DND-41 (cell line): ENCODE measurements around the gene COL13A1.

Source experiments
- ATAC-seq: fragments of 200-7000 bp; cut with Tn5 transposase; 3 replicates; pipeline ENCODE4 v1.9.1; 2021; ENCODE audit warnings: low read depth; ENCODE audit not compliant: insufficient read depth
- DNase-seq: peaks from one replicate; pipeline ENCODE4 v3.0.0-alpha.2; 2020
- H2AFZ ChIP-seq: 2 replicates; pipeline ENCODE4 v1.6.0; 2012; ENCODE audit warnings: low read depth, low read length
- H3K27ac ChIP-seq: 2 replicates; pipeline ENCODE4 v1.5.1; 2012; ENCODE audit warnings: low read length, inconsistent platforms
- H3K27me3 ChIP-seq: fragments of 200-600 bp; sonication (generic); 2 replicates; pipeline ENCODE4 v1.6.0; 2012; ENCODE audit warnings: low read length, mild to moderate bottlenecking, inconsistent platforms; ENCODE audit not compliant: insufficient read depth, poor library complexity
- H3K36me3 ChIP-seq: 2 replicates; pipeline ENCODE4 v1.5.1; 2012; ENCODE audit warnings: low read length, inconsistent platforms; ENCODE audit not compliant: insufficient read depth
- H3K4me1 ChIP-seq: 2 replicates; pipeline ENCODE4 v1.5.1; 2012; ENCODE audit warnings: mild to moderate bottlenecking, low read length; ENCODE audit not compliant: insufficient read depth
- H3K4me2 ChIP-seq: 2 replicates; pipeline ENCODE4 v1.6.0; 2012; ENCODE audit warnings: mild to moderate bottlenecking, moderate library complexity, low read length, inconsistent platforms; ENCODE audit not compliant: insufficient read depth
- H3K4me3 ChIP-seq, 2 experiments: fragments of 200-600 bp in 1 of 2; shearing (Covaris generic) in 1 of 2; 2 replicates each; pipeline ENCODE4 v1.5.1; 2012 to 2016; ENCODE audit warnings: inconsistent platforms in 2 of 2, low read length in 2 of 2, mild to moderate bottlenecking in 2 of 2, low read depth in 1 of 2, moderate library complexity in 1 of 2
- H3K79me2 ChIP-seq: 2 replicates; pipeline ENCODE4 v1.6.0; 2012; ENCODE audit warnings: low read length, inconsistent platforms; ENCODE audit not compliant: insufficient read depth
- H3K9ac ChIP-seq: 2 replicates; pipeline ENCODE4 v1.6.0; 2012; ENCODE audit warnings: low read depth, mild to moderate bottlenecking, inconsistent platforms, low read length, moderate library complexity
- H3K9me3 ChIP-seq: 2 replicates; pipeline ENCODE4 v1.5.1; 2012; ENCODE audit warnings: low read length, moderate library complexity, mild to moderate bottlenecking, inconsistent platforms; ENCODE audit not compliant: insufficient read depth, severe bottlenecking
- H4K20me1 ChIP-seq: 2 replicates; pipeline ENCODE4 v1.6.0; 2012; ENCODE audit warnings: low read length; ENCODE audit not compliant: insufficient read depth
- CTCF ChIP-seq: IDR thresholded peaks from 2 replicates; pipeline ENCODE4 v1.5.1; 2012; ENCODE audit warnings: borderline replicate concordance, low read length, moderate library complexity, mild to moderate bottlenecking; ENCODE audit not compliant: poor library complexity, severe bottlenecking; ENCODE audit errors: extremely low read depth
- EZH2 ChIP-seq: IDR thresholded peaks from 3 replicates; pipeline ENCODE4 v1.6.1; 2012; ENCODE audit warnings: borderline replicate concordance, low read depth, mild to moderate bottlenecking, moderate library complexity, low read length, inconsistent platforms; ENCODE audit not compliant: severe bottlenecking

COL13A1 gene

GRCh38 chr10:69892406-69892805 is 90.7 kb downstream of the COL13A1 start:
- no peak overlapping the region for H3K4me3 ChIP-seq
- H3K4me1 ChIP-seq = no peaks in the 10 kb centered on the region
- H3K36me3 ChIP-seq = no peaks in the 10 kb centered on the region
- DNase-seq (no peak), ATAC-seq (no peak)
- peaks cover 6% of the 10 kb centered on the region for H3K27me3 ChIP-seq
- H3K79me2 ChIP-seq = no peaks in the 10 kb centered on the region
- H4K20me1 ChIP-seq = no peaks in the 10 kb centered on the region
- no peak overlapping the region for H2AFZ ChIP-seq
- no peaks in the 10 kb centered on the region for H3K9me3 ChIP-seq
- no peak overlapping the region for H3K27ac ChIP-seq
- H3K9ac ChIP-seq = no peak overlapping the region
- TF ChIP-seq CTCF = no peak
- no peak overlapping the region for H3K4me2 ChIP-seq

- peaks cover 6% of the 10 kb centered on the region for H3K27me3 ChIP-seq
- H3K9me3 ChIP-seq = no peaks in the 10 kb centered on the region
- H3K36me3 ChIP-seq = no peaks in the 10 kb centered on the region
- H3K27ac ChIP-seq = no peak overlapping the region
- TF ChIP-seq EZH2 (no peak), CTCF (no peak)
- H3K9ac ChIP-seq = no peak overlapping the region
- DNase-seq (no peak), ATAC-seq (no peak)
- H2AFZ ChIP-seq = no peak overlapping the region
- no peak overlapping the region for H3K4me3 ChIP-seq
- no peaks in the 10 kb centered on the region for H4K20me1 ChIP-seq
- H3K79me2 ChIP-seq = no peaks in the 10 kb centered on the region
- no peak overlapping the region for H3K4me2 ChIP-seq
- no peaks in the 10 kb centered on the region for H3K4me1 ChIP-seq
Observed at GRCh38 chr10:69892816-69893215, 91.1 kb downstream of the COL13A1 start.

- Histone ChIP-seq H4K20me1 (no peaks in the 10 kb centered on the region), H3K4me2 (no peak overlapping the region), H3K27me3 (peaks cover 6% of the 10 kb centered on the region), H3K36me3 (no peaks in the 10 kb centered on the region), H3K9ac (no peak overlapping the region), H2AFZ (no peak overlapping the region), H3K4me3 (no peak overlapping the region), H3K79me2 (no peaks in the 10 kb centered on the region), H3K27ac (no peak overlapping the region), H3K4me1 (no peaks in the 10 kb centered on the region), H3K9me3 (no peaks in the 10 kb centered on the region)
- TF ChIP-seq EZH2 = no peak
- TF ChIP-seq CTCF = no peak
- ATAC-seq = no peak
- no peak for DNase-seq
Observed at GRCh38 chr10:69893271-69893900, 91.7 kb downstream of the COL13A1 start.

GRCh38 chr10:69894156-69894555 is 92.5 kb downstream of the COL13A1 start:
- no peak for ATAC-seq
- no peak overlapping the region for H3K9ac ChIP-seq
- H3K9me3 ChIP-seq = no peaks in the 10 kb centered on the region
- DNase-seq = no peak
- no peaks in the 10 kb centered on the region for H3K36me3 ChIP-seq
- H3K4me2 ChIP-seq = no peak overlapping the region
- H3K4me1 ChIP-seq = no peaks in the 10 kb centered on the region
- no peak overlapping the region for H3K4me3 ChIP-seq
- no peaks in the 10 kb centered on the region for H4K20me1 ChIP-seq
- H3K27ac ChIP-seq = no peak overlapping the region
- H3K79me2 ChIP-seq = no peaks in the 10 kb centered on the region
- peaks cover 6% of the 10 kb centered on the region for H3K27me3 ChIP-seq
- TF ChIP-seq CTCF (no peak), EZH2 (no peak)
- no peak overlapping the region for H2AFZ ChIP-seq
